ENCODE measurements around the gene BMPR1A. TPM values are rescaled to one million over a fixed set of nuclear protein-coding genes. Genes with fewer than 3 reads are reported as not detected.
"Not testable (repeated sequence)": the region's sequence is repeated elsewhere in the genome, so short reads cannot be mapped to it uniquely, and the experiment has no call there.

Gene BMPR1A
- polyA plus RNA-seq, 1 donor (not counting 4 experiments of a cell fraction or from before 2014, with no cell fraction given), result 22.2 TPM

DNA sequence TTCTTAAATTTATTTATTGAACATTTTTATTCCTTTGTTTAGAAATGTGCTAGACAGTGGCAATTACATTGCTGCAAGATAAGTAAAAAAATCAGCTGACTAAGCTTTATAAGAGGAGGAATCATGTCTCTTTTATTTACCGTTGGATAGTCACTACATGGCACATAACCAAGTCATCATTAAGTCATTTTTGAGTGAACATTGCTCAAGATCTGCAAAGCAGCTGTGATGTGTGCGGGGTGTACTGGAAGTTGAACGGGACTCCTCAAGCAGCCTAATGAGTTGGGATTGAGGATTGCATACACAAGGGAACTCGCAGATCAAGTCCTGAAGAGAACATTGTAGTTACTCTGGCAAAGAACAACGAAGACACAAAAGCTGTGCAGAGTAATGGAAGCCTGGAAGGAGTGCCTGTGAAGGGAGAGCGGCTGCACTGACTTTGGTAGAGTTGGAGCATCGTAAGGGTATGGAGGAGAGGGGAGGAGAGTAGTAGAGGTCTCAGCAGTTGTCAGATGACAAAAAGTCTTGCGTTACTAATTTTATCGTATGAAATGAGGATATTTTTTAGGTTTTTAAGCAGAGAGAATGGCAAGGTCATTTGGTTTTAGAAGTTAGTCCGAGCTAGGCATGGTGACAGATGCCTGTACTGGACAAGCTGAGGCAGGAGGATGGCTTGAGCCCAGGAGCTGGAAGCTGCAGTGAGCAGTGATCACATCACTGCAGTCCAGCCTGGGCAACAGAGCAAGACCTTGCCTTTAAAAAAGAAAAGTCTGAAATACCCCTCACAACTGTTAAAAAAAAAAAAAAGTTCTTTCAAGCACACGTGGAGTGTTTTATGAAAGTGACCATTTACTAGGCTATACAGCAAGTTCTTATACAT lies 95.1 kb downstream of the BMPR1A start:
- no peaks in the 10 kb centered on the region for H3K4me1 ChIP-seq (ENCODE audit: control insufficient read depth, extremely low read depth, insufficient read depth, low read length)
- H3K27me3 ChIP-seq (ENCODE audit: control insufficient read depth, extremely low read depth, insufficient read depth, low read length), result no peaks in the 10 kb centered on the region
- no peak overlapping the region for H3K4me3 ChIP-seq (ENCODE audit: control insufficient read depth in 2 of 3, extremely low read depth in 1 of 3, insufficient read depth in 2 of 3, low read depth in 1 of 3, low read length in 3 of 3)
- dilution Hi-C loops (cut with MboI; ENCODE audit: extremely low pct_ligation_motif_present, low sequenced_read_pairs), result no loop called here
- FAIRE-seq (no peak), DNase-seq (ENCODE audit: low read depth, low spot score) (no peak)
- no peak overlapping the region for H3K4me2 ChIP-seq (ENCODE audit: control insufficient read depth, extremely low read depth, insufficient read depth, low read depth, low read length)
- H3K27ac ChIP-seq (ENCODE audit: control insufficient read depth, insufficient read depth, low read length), result no peak overlapping the region
- H3K36me3 ChIP-seq (ENCODE audit: control insufficient read depth in 2 of 2, extremely low read depth in 1 of 2, insufficient read depth in 2 of 2, low read length in 2 of 2), result no peaks in the 10 kb centered on the region
- no peak overlapping the region for H2AFZ ChIP-seq (ENCODE audit: control insufficient read depth, low read length)
- TF ChIP-seq EZH2 (IDR thresholded peaks at IDR 0.05; ENCODE audit: low read length), result no peak
- TF ChIP-seq, protein P1, sequence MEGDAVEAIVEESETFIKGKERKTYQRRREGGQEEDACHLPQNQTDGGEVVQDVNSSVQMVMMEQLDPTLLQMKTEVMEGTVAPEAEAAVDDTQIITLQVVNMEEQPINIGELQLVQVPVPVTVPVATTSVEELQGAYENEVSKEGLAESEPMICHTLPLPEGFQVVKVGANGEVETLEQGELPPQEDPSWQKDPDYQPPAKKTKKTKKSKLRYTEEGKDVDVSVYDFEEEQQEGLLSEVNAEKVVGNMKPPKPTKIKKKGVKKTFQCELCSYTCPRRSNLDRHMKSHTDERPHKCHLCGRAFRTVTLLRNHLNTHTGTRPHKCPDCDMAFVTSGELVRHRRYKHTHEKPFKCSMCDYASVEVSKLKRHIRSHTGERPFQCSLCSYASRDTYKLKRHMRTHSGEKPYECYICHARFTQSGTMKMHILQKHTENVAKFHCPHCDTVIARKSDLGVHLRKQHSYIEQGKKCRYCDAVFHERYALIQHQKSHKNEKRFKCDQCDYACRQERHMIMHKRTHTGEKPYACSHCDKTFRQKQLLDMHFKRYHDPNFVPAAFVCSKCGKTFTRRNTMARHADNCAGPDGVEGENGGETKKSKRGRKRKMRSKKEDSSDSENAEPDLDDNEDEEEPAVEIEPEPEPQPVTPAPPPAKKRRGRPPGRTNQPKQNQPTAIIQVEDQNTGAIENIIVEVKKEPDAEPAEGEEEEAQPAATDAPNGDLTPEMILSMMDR (optimal IDR thresholded peaks at IDR 0.05 in 1 of 3, IDR thresholded peaks at IDR 0.05 in 1 of 3, conservative IDR thresholded peaks at IDR 0.05 in 1 of 3; ENCODE audit: extremely low read depth in 1 of 3, insufficient read depth in 2 of 3, low read length in 3 of 3), result no peak
- H3K9me1 ChIP-seq (ENCODE audit: control insufficient read depth, extremely low read depth, insufficient read depth, low read length), result no peaks in the 10 kb centered on the region
- H3K79me2 ChIP-seq (ENCODE audit: control insufficient read depth, insufficient read depth, low read length), result no peaks in the 10 kb centered on the region
- H3K9me3 ChIP-seq (ENCODE audit: control insufficient read depth, low read depth, low read length), result no peaks in the 10 kb centered on the region
- no peak overlapping the region for H3K9ac ChIP-seq (ENCODE audit: control insufficient read depth, extremely low read depth, insufficient read depth, low read length)
- no peaks in the 10 kb centered on the region for H4K20me1 ChIP-seq (ENCODE audit: control insufficient read depth, extremely low read depth, insufficient read depth, low read length)

DNA sequence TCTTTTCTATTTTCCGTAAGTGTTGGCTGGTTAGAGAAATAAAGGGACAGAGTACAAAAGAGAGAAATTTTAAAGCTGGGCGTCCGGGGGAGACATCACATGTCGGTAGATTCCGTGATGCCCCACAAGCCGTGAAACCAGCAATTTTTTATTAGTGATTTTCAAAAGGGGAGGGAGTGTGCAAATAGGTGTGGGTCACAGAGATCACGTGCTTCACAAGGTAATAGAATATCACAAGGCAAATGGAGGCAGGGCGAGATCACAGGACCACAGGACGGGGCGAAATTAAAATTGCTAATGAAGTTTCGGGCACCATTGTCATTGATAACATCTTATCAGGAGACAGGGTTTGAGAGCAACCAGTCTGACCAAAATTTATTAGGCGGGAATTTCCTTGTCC lies 97.2 kb downstream of the BMPR1A start:
- H4K20me1 ChIP-seq (ENCODE audit: control insufficient read depth, extremely low read depth, insufficient read depth, low read length); FAIRE-seq; H3K36me3 ChIP-seq (ENCODE audit: control insufficient read depth in 2 of 2, extremely low read depth in 1 of 2, insufficient read depth in 2 of 2, low read length in 2 of 2); H2AFZ ChIP-seq (ENCODE audit: control insufficient read depth, low read length); H3K27me3 ChIP-seq (ENCODE audit: control insufficient read depth, extremely low read depth, insufficient read depth, low read length); dilution Hi-C loops (cut with MboI; ENCODE audit: extremely low pct_ligation_motif_present, low sequenced_read_pairs); DNase-seq (ENCODE audit: low read depth, low spot score); H3K4me1 ChIP-seq (ENCODE audit: control insufficient read depth, extremely low read depth, insufficient read depth, low read length); H3K9ac ChIP-seq (ENCODE audit: control insufficient read depth, extremely low read depth, insufficient read depth, low read length); H3K4me2 ChIP-seq (ENCODE audit: control insufficient read depth, extremely low read depth, insufficient read depth, low read depth, low read length); H3K9me3 ChIP-seq (ENCODE audit: control insufficient read depth, low read depth, low read length); H3K79me2 ChIP-seq (ENCODE audit: control insufficient read depth, insufficient read depth, low read length); H3K9me1 ChIP-seq (ENCODE audit: control insufficient read depth, extremely low read depth, insufficient read depth, low read length); H3K4me3 ChIP-seq (ENCODE audit: control insufficient read depth in 2 of 3, extremely low read depth in 1 of 3, insufficient read depth in 2 of 3, low read depth in 1 of 3, low read length in 3 of 3); H3K27ac ChIP-seq (ENCODE audit: control insufficient read depth, insufficient read depth, low read length): not testable (repeated sequence)
